Measurements from ENCODE around the gene GLI2.

- TF ChIP-seq CTCF (conservative IDR thresholded peaks at IDR 0.05; ENCODE audit: low read depth, low read length) = no peak
- TF ChIP-seq EZH2phosphoT487 (IDR thresholded peaks at IDR 0.05; ENCODE audit: borderline replicate concordance, low read length) = no peak
Measured at GRCh38 chr2:120744817-120745216, 9.1 kb downstream of the GLI2 start.

All from PC-3 (cell line).